ENCODE data around the gene MED27. TPM values are rescaled to one million over a fixed set of nuclear protein-coding genes. Genes with fewer than 3 reads are reported as not detected.

MED27 gene
- total RNA-seq, 2 donors from 2014 or later: 19.2 to 28.9 TPM

GRCh38 chr9:131826053-131826452, 253.6 kb downstream of the MED27 start:
- Mint-ChIP-seq H3K27me3 (peaks cover 50% of the 10 kb centered on the region), H3K4me3 (no peak overlapping the region), H3K27ac (no peak overlapping the region), H3K36me3 (ENCODE audit: low read depth) (no peaks in the 10 kb centered on the region), H3K4me1 (peaks cover 7% of the 10 kb centered on the region)
- DNase-seq: no peak
- H3K9me3 ChIP-seq (ENCODE audit: control insufficient read depth, low read length, poor library complexity, severe bottlenecking): no peaks in the 10 kb centered on the region
- no peak for ATAC-seq

GRCh38 chr9:131824953-131825495, 254.6 kb downstream of the MED27 start:
- DNase-seq: no peak
- no peaks in the 10 kb centered on the region for H3K9me3 ChIP-seq (ENCODE audit: control insufficient read depth, low read length, poor library complexity, severe bottlenecking)
- H3K27ac Mint-ChIP-seq: no peak overlapping the region
- H3K4me3 Mint-ChIP-seq: no peak overlapping the region
- no peaks in the 10 kb centered on the region for H3K36me3 Mint-ChIP-seq (ENCODE audit: low read depth)
- no peak for ATAC-seq
- peaks cover 59% of the 10 kb centered on the region for H3K27me3 Mint-ChIP-seq
- H3K4me1 Mint-ChIP-seq: peaks cover 7% of the 10 kb centered on the region

GRCh38 chr9:131824155-131824594, 255.5 kb downstream of the MED27 start:
- Mint-ChIP-seq H3K4me1 (peaks cover 7% of the 10 kb centered on the region), H3K27ac (no peak overlapping the region), H3K27me3 (peaks cover 65% of the 10 kb centered on the region), H3K36me3 (ENCODE audit: low read depth) (no peaks in the 10 kb centered on the region), H3K4me3 (no peak overlapping the region)
- ATAC-seq (no peak), DNase-seq (no peak)
- no peaks in the 10 kb centered on the region for H3K9me3 ChIP-seq (ENCODE audit: control insufficient read depth, low read length, poor library complexity, severe bottlenecking)

GRCh38 chr9:131823701-131824146, 255.9 kb downstream of the MED27 start:
- no peak overlapping the region for H3K27ac Mint-ChIP-seq
- DNase-seq (no peak), ATAC-seq (no peak)
- no peak overlapping the region for H3K4me3 Mint-ChIP-seq
- H3K9me3 ChIP-seq (ENCODE audit: control insufficient read depth, low read length, poor library complexity, severe bottlenecking): no peaks in the 10 kb centered on the region
- no peaks in the 10 kb centered on the region for H3K36me3 Mint-ChIP-seq (ENCODE audit: low read depth)
- peaks cover 7% of the 10 kb centered on the region for H3K4me1 Mint-ChIP-seq
- peaks cover 60% of the 10 kb centered on the region for H3K27me3 Mint-ChIP-seq

GRCh38 chr9:131818089-131818488, 261.6 kb downstream of the MED27 start:
- no peaks in the 10 kb centered on the region for H3K36me3 Mint-ChIP-seq (ENCODE audit: low read depth)
- H3K4me1 Mint-ChIP-seq: peaks cover 3% of the 10 kb centered on the region
- H3K9me3 ChIP-seq (ENCODE audit: control insufficient read depth, low read length, poor library complexity, severe bottlenecking): no peaks in the 10 kb centered on the region
- ATAC-seq (no peak), DNase-seq (no peak)
- no peak overlapping the region for H3K4me3 Mint-ChIP-seq
- peaks cover 58% of the 10 kb centered on the region for H3K27me3 Mint-ChIP-seq
- H3K27ac Mint-ChIP-seq: no peak overlapping the region

- Mint-ChIP-seq H3K36me3 (ENCODE audit: low read depth) (no peaks in the 10 kb centered on the region), H3K4me1 (peaks cover 3% of the 10 kb centered on the region), H3K27me3 (peaks cover 61% of the 10 kb centered on the region), H3K4me3 (no peak overlapping the region), H3K27ac (no peak overlapping the region)
- DNase-seq (no peak), ATAC-seq (no peak)
- no peaks in the 10 kb centered on the region for H3K9me3 ChIP-seq (ENCODE audit: control insufficient read depth, low read length, poor library complexity, severe bottlenecking)
Measured at GRCh38 chr9:131817627-131818026, 262.0 kb downstream of the MED27 start.

- peaks cover 65% of the 10 kb centered on the region for H3K27me3 Mint-ChIP-seq
- peaks cover 3% of the 10 kb centered on the region for H3K4me1 Mint-ChIP-seq
- no peak overlapping the region for H3K4me3 Mint-ChIP-seq
- no peak overlapping the region for H3K27ac Mint-ChIP-seq
- ATAC-seq (no peak), DNase-seq (no peak)
- no peaks in the 10 kb centered on the region for H3K36me3 Mint-ChIP-seq (ENCODE audit: low read depth)
- no peaks in the 10 kb centered on the region for H3K9me3 ChIP-seq (ENCODE audit: control insufficient read depth, low read length, poor library complexity, severe bottlenecking)
Measured at GRCh38 chr9:131817073-131817472, 262.6 kb downstream of the MED27 start.

GRCh38 chr9:131815970-131816873, 263.4 kb downstream of the MED27 start:
- Mint-ChIP-seq H3K36me3 (ENCODE audit: low read depth) (no peaks in the 10 kb centered on the region), H3K27me3 (peaks cover 66% of the 10 kb centered on the region), H3K4me1 (peaks cover 3% of the 10 kb centered on the region), H3K27ac (no peak overlapping the region), H3K4me3 (no peak overlapping the region)
- DNase-seq (no peak), ATAC-seq (no peak)
- H3K9me3 ChIP-seq (ENCODE audit: control insufficient read depth, low read length, poor library complexity, severe bottlenecking): no peaks in the 10 kb centered on the region

GRCh38 chr9:131814707-131815106, 265.0 kb downstream of the MED27 start:
- H3K9me3 ChIP-seq (ENCODE audit: control insufficient read depth, low read length, poor library complexity, severe bottlenecking): no peaks in the 10 kb centered on the region
- no peak for ATAC-seq
- no peak overlapping the region for H3K27ac Mint-ChIP-seq
- no peak overlapping the region for H3K4me3 Mint-ChIP-seq
- H3K27me3 Mint-ChIP-seq: peaks cover 65% of the 10 kb centered on the region
- H3K4me1 Mint-ChIP-seq: peaks cover 3% of the 10 kb centered on the region
- no peak for DNase-seq
- no peaks in the 10 kb centered on the region for H3K36me3 Mint-ChIP-seq (ENCODE audit: low read depth)

GRCh38 chr9:131813116-131813515, 266.6 kb downstream of the MED27 start:
- H3K9me3 ChIP-seq (ENCODE audit: control insufficient read depth, low read length, poor library complexity, severe bottlenecking): no peaks in the 10 kb centered on the region
- peaks cover 72% of the 10 kb centered on the region for H3K27me3 Mint-ChIP-seq

GRCh38 chr9:131812116-131812790, 267.4 kb downstream of the MED27 start:
- Mint-ChIP-seq H3K27ac (no peak overlapping the region), H3K4me3 (no peak overlapping the region), H3K27me3 (peaks cover 71% of the 10 kb centered on the region), H3K4me1 (peaks cover 3% of the 10 kb centered on the region), H3K36me3 (ENCODE audit: low read depth) (no peaks in the 10 kb centered on the region)
- DNase-seq: no peak
- ATAC-seq: no peak
- H3K9me3 ChIP-seq (ENCODE audit: control insufficient read depth, low read length, poor library complexity, severe bottlenecking): no peaks in the 10 kb centered on the region

More at GRCh38 chr9:131813116-131813515, 266.6 kb downstream of the MED27 start:
- ATAC-seq: no peak
- H3K4me1 Mint-ChIP-seq: peaks cover 3% of the 10 kb centered on the region
- DNase-seq: no peak
- H3K4me3 Mint-ChIP-seq: no peak overlapping the region
- no peaks in the 10 kb centered on the region for H3K36me3 Mint-ChIP-seq (ENCODE audit: low read depth)
- no peak overlapping the region for H3K27ac Mint-ChIP-seq

GRCh38 chr9:131811405-131811804, 268.3 kb downstream of the MED27 start:
- H3K36me3 Mint-ChIP-seq (ENCODE audit: low read depth): no peaks in the 10 kb centered on the region
- H3K27ac Mint-ChIP-seq: no peak overlapping the region
- peaks cover 3% of the 10 kb centered on the region for H3K4me1 Mint-ChIP-seq
- ATAC-seq (no peak), DNase-seq (no peak)
- peaks cover 70% of the 10 kb centered on the region for H3K27me3 Mint-ChIP-seq
- H3K4me3 Mint-ChIP-seq: no peak overlapping the region
- H3K9me3 ChIP-seq (ENCODE audit: control insufficient read depth, low read length, poor library complexity, severe bottlenecking): no peaks in the 10 kb centered on the region

Data from T-helper 17 cell (primary cell).